GM10248 (cell line): ENCODE results near the gene RHOC.

Experiments used
- CTCF ChIA-PET: fragments of 300-600 bp; sonication (Branson Sonifier 250); formaldehyde crosslinking; extraction: SDS; loops from one replicate; lab custom pipeline; 2021; ENCODE audit warnings: antibody characterized with exemption; lab: Yijun Ruan, JAX
- POLR2A ChIA-PET: fragments of 350-650 bp; sonication (Branson Sonifier 250); formaldehyde crosslinking; extraction: SDS; loops from one replicate; lab custom pipeline; 2020; ENCODE audit warnings: antibody characterized with exemption; lab: Yijun Ruan, JAX
- DNase-seq: peaks from one replicate; pipeline ENCODE4 v3.0.0; 2012; ENCODE audit errors: extremely low spot score
- TF ChIP-seq, protein P1 (sequence below): IDR thresholded peaks from 2 replicates; pipeline ENCODE4 v1.5.1; 2012; ENCODE audit warnings: mild to moderate bottlenecking, low read depth; ENCODE audit errors: extremely low read depth, missing control alignments, control extremely low read depth

The RHOC gene

GRCh38 chr1:112704391-112704933 is 2.5 kb downstream of the RHOC start:
- CTCF ChIA-PET, result interaction anchor here (0.8 to 2.8 kb wide), 16 partner anchors 9 to 368 kb away, joined by 3 to 18 read pairs (median 4); partner anchors contain the start of genes LRIG2, MOV10 and PPM1J
- POLR2A ChIA-PET, result interaction anchor here (0.6 to 1.7 kb wide), 6 partner anchors 11 to 310 kb away, joined by 4 to 9 read pairs (median 5); partner anchors contain the start of genes CTTNBP2NL, MOV10 and PPM1J

DNA sequence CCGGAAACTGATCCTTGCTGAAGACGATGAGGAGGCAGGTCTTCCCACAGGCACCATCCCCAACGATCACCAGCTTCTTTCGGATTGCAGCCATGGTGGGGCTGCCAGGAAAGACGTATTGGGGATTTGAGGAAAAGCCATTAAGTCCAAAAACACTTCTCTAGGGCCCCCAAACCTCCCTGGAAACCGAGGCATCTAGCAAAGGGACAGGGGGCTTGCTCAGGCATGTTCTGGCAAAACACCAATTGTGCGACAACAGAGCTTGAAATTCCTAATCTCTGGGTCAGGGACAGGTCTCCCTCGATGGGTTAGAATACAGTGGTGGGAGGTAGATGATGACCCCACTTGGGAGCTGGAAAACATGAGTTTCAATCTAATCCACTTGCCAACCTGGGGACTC is 3.2 kb downstream of the RHOC start:
- TF ChIP-seq, protein P1, sequence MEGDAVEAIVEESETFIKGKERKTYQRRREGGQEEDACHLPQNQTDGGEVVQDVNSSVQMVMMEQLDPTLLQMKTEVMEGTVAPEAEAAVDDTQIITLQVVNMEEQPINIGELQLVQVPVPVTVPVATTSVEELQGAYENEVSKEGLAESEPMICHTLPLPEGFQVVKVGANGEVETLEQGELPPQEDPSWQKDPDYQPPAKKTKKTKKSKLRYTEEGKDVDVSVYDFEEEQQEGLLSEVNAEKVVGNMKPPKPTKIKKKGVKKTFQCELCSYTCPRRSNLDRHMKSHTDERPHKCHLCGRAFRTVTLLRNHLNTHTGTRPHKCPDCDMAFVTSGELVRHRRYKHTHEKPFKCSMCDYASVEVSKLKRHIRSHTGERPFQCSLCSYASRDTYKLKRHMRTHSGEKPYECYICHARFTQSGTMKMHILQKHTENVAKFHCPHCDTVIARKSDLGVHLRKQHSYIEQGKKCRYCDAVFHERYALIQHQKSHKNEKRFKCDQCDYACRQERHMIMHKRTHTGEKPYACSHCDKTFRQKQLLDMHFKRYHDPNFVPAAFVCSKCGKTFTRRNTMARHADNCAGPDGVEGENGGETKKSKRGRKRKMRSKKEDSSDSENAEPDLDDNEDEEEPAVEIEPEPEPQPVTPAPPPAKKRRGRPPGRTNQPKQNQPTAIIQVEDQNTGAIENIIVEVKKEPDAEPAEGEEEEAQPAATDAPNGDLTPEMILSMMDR, result no peak
- ChIA-PET CTCF (interaction anchor here (0.8 to 2.8 kb wide), 13 partner anchors 10 to 347 kb away, joined by 3 to 18 read pairs (median 4); partner anchors contain the start of genes CTTNBP2NL and PPM1J), POLR2A (interaction anchor here (1.7 kb wide), 1 partner anchor 67 kb away, joined by 5 read pairs; no protein-coding TSS in a partner anchor)
- DNase-seq, result no peak

More at GRCh38 chr1:112704391-112704933, 2.5 kb downstream of the RHOC start:
- TF ChIP-seq, protein P1, result no peak
- DNase-seq, result no peak

DNA sequence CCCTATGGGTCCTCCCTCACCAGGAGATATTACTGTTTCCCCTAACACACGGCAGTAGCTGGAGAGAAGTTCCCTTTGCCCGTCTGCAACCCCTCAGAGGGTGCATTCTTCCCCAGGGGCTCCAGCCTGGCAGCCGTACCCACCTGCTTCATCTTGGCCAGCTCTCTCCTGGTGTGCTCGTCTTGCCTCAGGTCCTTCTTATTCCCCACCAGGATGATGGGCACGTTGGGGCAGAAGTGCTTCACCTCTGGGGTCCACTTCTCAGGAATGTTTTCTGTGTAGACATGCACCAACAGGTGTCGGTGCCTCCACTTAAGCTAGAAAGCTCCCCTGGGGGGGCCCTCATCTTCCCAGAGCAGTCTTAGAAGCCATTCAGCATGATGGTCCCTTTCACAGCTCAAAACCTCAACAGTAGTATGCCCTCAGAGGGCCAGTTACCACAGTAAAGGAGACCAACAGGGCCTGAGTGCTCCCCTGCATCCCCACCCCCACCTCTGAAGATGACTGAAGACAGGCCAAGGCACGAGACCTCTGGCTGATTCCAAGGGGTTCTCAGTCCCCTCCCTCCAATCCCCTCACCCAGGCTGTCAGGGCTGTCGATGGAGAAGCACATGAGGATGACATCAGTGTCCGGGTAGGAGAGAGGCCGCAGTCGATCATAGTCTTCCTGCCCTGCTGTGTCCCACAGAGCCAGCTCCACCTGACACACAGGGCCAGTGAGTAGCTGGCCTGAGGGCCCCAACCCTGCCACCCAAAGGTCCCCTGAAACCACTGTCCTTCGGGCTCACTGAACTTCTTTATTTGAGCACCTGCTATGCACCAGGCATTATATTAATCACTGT is 4.3 kb downstream of the RHOC start:
- ChIA-PET CTCF (interaction anchor here (0.7 to 2.8 kb wide), 11 partner anchors 8 to 312 kb away, joined by 3 to 15 read pairs (median 5); partner anchors contain the start of genes CTTNBP2NL, MOV10 and PPM1J), POLR2A (no interaction called here)
- TF ChIP-seq, protein P1, result no peak
- DNase-seq, result no peak

DNA sequence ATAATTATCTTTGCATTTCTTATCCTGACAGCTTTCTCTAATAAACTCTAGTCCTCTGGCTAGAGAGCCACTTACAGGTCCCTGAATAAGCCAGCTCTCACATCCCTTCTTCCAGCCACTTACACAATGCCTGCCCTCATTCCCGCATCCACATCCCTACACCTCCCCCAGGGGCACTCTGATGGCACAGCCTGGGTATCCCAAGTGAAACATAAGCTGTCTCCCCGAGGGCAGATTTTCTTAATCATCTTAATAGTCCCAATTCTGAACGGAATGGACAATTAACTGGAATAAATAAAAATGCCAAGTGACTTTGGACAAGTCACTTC is 4.9 kb downstream of the RHOC start:
- TF ChIP-seq, protein P1, result no peak
- no peak for DNase-seq
- CTCF ChIA-PET, result interaction anchor here (0.7 to 2.2 kb wide), 9 partner anchors 8 to 311 kb away, joined by 3 to 10 read pairs (median 5); partner anchors contain the start of genes MOV10 and PPM1J
- POLR2A ChIA-PET, result interaction anchor here (0.5 to 0.6 kb wide), 2 partner anchors 141 to 383 kb away, joined by 3 read pairs; no protein-coding TSS in a partner anchor

DNA sequence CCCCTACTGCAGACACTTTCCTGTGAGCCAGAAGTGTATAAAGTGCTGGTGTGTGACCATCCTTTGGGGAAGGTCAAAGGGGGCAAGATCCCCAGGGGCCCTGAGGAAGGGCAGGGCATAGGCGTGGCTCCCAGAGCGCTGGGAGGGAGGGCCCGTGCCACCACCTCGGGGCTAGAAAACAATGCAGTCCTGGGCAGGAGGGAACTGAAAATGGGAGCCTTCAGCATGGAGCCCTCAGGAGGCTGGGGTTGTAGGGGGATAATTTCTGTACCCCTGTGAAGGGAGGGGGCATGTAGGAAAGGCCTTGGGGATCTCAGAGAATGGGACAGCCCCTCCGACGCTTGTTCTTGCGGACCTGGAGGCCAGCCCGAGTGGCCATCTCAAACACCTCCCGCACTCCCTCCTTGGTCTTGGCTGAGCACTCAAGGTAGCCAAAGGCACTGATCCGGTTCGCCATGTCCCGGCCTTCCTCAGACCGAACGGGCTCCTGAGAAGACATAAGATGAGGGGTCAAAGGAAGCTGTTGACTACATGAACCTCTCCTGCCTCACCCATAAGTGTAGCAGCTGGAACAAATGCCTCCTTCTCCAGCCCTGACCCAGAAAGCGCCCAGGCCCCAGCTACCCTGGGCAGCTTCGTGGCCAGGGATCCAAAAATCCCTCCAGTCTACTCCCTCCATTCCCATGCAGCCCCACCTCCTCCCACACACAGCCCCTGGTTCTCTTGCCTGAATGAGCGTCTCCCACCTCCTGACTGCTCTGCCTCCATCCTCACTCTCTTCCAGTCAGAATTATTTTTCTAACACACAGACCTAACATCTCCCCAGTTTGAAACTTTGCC is 5.5 kb downstream of the RHOC start:
- TF ChIP-seq, protein P1, result no peak
- ChIA-PET CTCF (interaction anchor here (1.2 to 2.2 kb wide), 5 partner anchors 9 to 311 kb away, joined by 3 to 10 read pairs (median 6); partner anchors contain the start of genes MOV10 and PPM1J), POLR2A (interaction anchor here (0.5 to 0.6 kb wide), 2 partner anchors 140 to 383 kb away, joined by 3 read pairs; no protein-coding TSS in a partner anchor)
- no peak for DNase-seq
